IPS-15b (cell line): ENCODE measurements around the gene LRPPRC.

ENCODE experiments used
- H3K27me3 ChIP-seq: one replicate; pipeline ENCODE4 v1.6.1; 2013; ENCODE audit warnings: low read length; ENCODE audit not compliant: control insufficient read depth, insufficient read depth
- H3K36me3 ChIP-seq: one replicate; pipeline ENCODE4 v1.6.1; 2013; ENCODE audit warnings: low read length; ENCODE audit not compliant: control insufficient read depth, insufficient read depth
- H3K4me1 ChIP-seq: one replicate; pipeline ENCODE4 v1.6.1; 2013; ENCODE audit warnings: mild to moderate bottlenecking, low read length; ENCODE audit not compliant: control insufficient read depth, insufficient read depth
- H3K4me3 ChIP-seq: one replicate; pipeline ENCODE4 v1.5.1; 2013; ENCODE audit warnings: low read depth, low read length
- H3K9ac ChIP-seq: one replicate; pipeline ENCODE4 v1.6.1; 2013; ENCODE audit warnings: low read depth, mild to moderate bottlenecking, low read length
- H3K9me3 ChIP-seq: one replicate; pipeline ENCODE4 v1.6.1; 2013; ENCODE audit warnings: mild to moderate bottlenecking, low read length; ENCODE audit not compliant: control insufficient read depth, insufficient read depth

LRPPRC gene

GRCh38 chr2:44009136-44009735 is 13.4 kb upstream of the LRPPRC start:
- H3K27me3 ChIP-seq, result no peaks in the 10 kb centered on the region
- H3K4me3 ChIP-seq, result no peak overlapping the region
- H3K36me3 ChIP-seq, result no peaks in the 10 kb centered on the region
- no peaks in the 10 kb centered on the region for H3K4me1 ChIP-seq
- H3K9ac ChIP-seq, result no peak overlapping the region
- no peaks in the 10 kb centered on the region for H3K9me3 ChIP-seq

GRCh38 chr2:44005846-44006245 is 10.1 kb upstream of the LRPPRC start:
- Histone ChIP-seq H3K4me3 (no peak overlapping the region), H3K9me3 (no peaks in the 10 kb centered on the region), H3K27me3 (no peaks in the 10 kb centered on the region), H3K4me1 (no peaks in the 10 kb centered on the region), H3K9ac (no peak overlapping the region), H3K36me3 (no peaks in the 10 kb centered on the region)

GRCh38 chr2:44004735-44005602 is 9.2 kb upstream of the LRPPRC start:
- H3K4me1 ChIP-seq, result no peaks in the 10 kb centered on the region
- H3K9ac ChIP-seq, result no peak overlapping the region
- H3K36me3 ChIP-seq, result no peaks in the 10 kb centered on the region
- H3K9me3 ChIP-seq, result no peaks in the 10 kb centered on the region
- no peaks in the 10 kb centered on the region for H3K27me3 ChIP-seq
- no peak overlapping the region for H3K4me3 ChIP-seq

- Histone ChIP-seq H3K27me3 (no peaks in the 10 kb centered on the region), H3K9ac (no peak overlapping the region), H3K36me3 (no peaks in the 10 kb centered on the region), H3K4me3 (no peak overlapping the region), H3K9me3 (no peaks in the 10 kb centered on the region), H3K4me1 (no peaks in the 10 kb centered on the region)
Observed at GRCh38 chr2:44001716-44002115, 5.9 kb upstream of the LRPPRC start.

- H3K9me3 ChIP-seq, result no peaks in the 10 kb centered on the region
- no peaks in the 10 kb centered on the region for H3K27me3 ChIP-seq
- peaks cover 5% of the 10 kb centered on the region for H3K4me1 ChIP-seq
- H3K9ac ChIP-seq, result no peak overlapping the region
- peaks cover 2% of the 10 kb centered on the region for H3K36me3 ChIP-seq
- H3K4me3 ChIP-seq, result no peak overlapping the region
Observed at GRCh38 chr2:43998263-43998662, 2.5 kb upstream of the LRPPRC start.

GRCh38 chr2:43993437-43993836 is 2.4 kb downstream of the LRPPRC start:
- peaks cover 16% of the 10 kb centered on the region for H3K36me3 ChIP-seq
- H3K9ac ChIP-seq, result no peak overlapping the region
- H3K4me3 ChIP-seq, result peak overlapping the region; percentile 99

GRCh38 chr2:43989545-43989944 is 6.2 kb downstream of the LRPPRC start:
- Histone ChIP-seq H3K36me3 (peaks cover 14% of the 10 kb centered on the region), H3K4me1 (peaks cover 17% of the 10 kb centered on the region), H3K27me3 (no peaks in the 10 kb centered on the region), H3K4me3 (no peak overlapping the region), H3K9ac (no peak overlapping the region), H3K9me3 (no peaks in the 10 kb centered on the region)

More at GRCh38 chr2:43993437-43993836, 2.4 kb downstream of the LRPPRC start:
- Histone ChIP-seq H3K27me3 (no peaks in the 10 kb centered on the region), H3K4me1 (peaks cover 8% of the 10 kb centered on the region), H3K9me3 (no peaks in the 10 kb centered on the region)

- no peak overlapping the region for H3K9ac ChIP-seq
- no peaks in the 10 kb centered on the region for H3K9me3 ChIP-seq
- peaks cover 9% of the 10 kb centered on the region for H3K4me1 ChIP-seq
- no peak overlapping the region for H3K4me3 ChIP-seq
- peaks cover under 1% of the 10 kb centered on the region for H3K36me3 ChIP-seq
- no peaks in the 10 kb centered on the region for H3K27me3 ChIP-seq
Observed at GRCh38 chr2:43986600-43986999, 9.2 kb downstream of the LRPPRC start.

GRCh38 chr2:43985359-43985758 is 10.4 kb downstream of the LRPPRC start:
- no peak overlapping the region for H3K9ac ChIP-seq
- H3K36me3 ChIP-seq, result peaks cover 12% of the 10 kb centered on the region
- H3K9me3 ChIP-seq, result no peaks in the 10 kb centered on the region
- H3K4me1 ChIP-seq, result peaks cover 9% of the 10 kb centered on the region
- H3K4me3 ChIP-seq, result no peak overlapping the region
- H3K27me3 ChIP-seq, result no peaks in the 10 kb centered on the region

- Histone ChIP-seq H3K36me3 (peaks cover 12% of the 10 kb centered on the region), H3K9me3 (no peaks in the 10 kb centered on the region), H3K27me3 (no peaks in the 10 kb centered on the region), H3K4me1 (peaks cover 9% of the 10 kb centered on the region), H3K4me3 (no peak overlapping the region), H3K9ac (no peak overlapping the region)
Observed at GRCh38 chr2:43984533-43984932, 11.3 kb downstream of the LRPPRC start.

- no peak overlapping the region for H3K4me3 ChIP-seq
- H3K36me3 ChIP-seq, result peaks cover 12% of the 10 kb centered on the region
- no peaks in the 10 kb centered on the region for H3K9me3 ChIP-seq
- peaks cover 6% of the 10 kb centered on the region for H3K4me1 ChIP-seq
- H3K9ac ChIP-seq, result no peak overlapping the region
- no peaks in the 10 kb centered on the region for H3K27me3 ChIP-seq
Observed at GRCh38 chr2:43980902-43981301, 14.9 kb downstream of the LRPPRC start.
